GM18499 (cell line): Measurements from ENCODE around the gene SCN10A.

Experiments
- ATAC-seq: cut with Tn5 transposase; IDR thresholded peaks from one replicate; pipeline ENCODE4 v1.9.1; 2021; ENCODE audit warnings: moderate number of reproducible peaks; ENCODE audit not compliant: insufficient read depth, unreplicated experiment

The SCN10A gene

GRCh38 chr3:38792983-38793382 lies 23.0 kb downstream of the SCN10A start:
- no peak for ATAC-seq

GRCh38 chr3:38782148-38782547 lies 33.9 kb downstream of the SCN10A start:
- no peak for ATAC-seq

GRCh38 chr3:38773528-38773927 lies 42.5 kb downstream of the SCN10A start:
- ATAC-seq: no peak

GRCh38 chr3:38763569-38763968 lies 52.4 kb downstream of the SCN10A start:
- no peak for ATAC-seq

GRCh38 chr3:38758557-38758956 lies 57.5 kb downstream of the SCN10A start:
- no peak for ATAC-seq

- no peak for ATAC-seq
Measured at GRCh38 chr3:38757721-38758120, 58.3 kb downstream of the SCN10A start.

GRCh38 chr3:38756892-38757291 lies 59.1 kb downstream of the SCN10A start:
- ATAC-seq: no peak

GRCh38 chr3:38755130-38755529 lies 60.9 kb downstream of the SCN10A start:
- no peak for ATAC-seq

GRCh38 chr3:38746641-38747040 lies 69.4 kb downstream of the SCN10A start:
- ATAC-seq: no peak

GRCh38 chr3:38743043-38743442 lies 73.0 kb downstream of the SCN10A start:
- no peak for ATAC-seq

GRCh38 chr3:38742550-38742949 lies 73.5 kb downstream of the SCN10A start:
- ATAC-seq: no peak

GRCh38 chr3:38740537-38740936 lies 75.5 kb downstream of the SCN10A start:
- ATAC-seq: no peak

GRCh38 chr3:38739931-38740330 lies 76.1 kb downstream of the SCN10A start:
- no peak for ATAC-seq

- ATAC-seq: no peak
Measured at GRCh38 chr3:38739396-38739689, 76.7 kb downstream of the SCN10A start.

GRCh38 chr3:38738630-38739395 lies 77.2 kb downstream of the SCN10A start:
- no peak for ATAC-seq

- ATAC-seq: no peak
Measured at GRCh38 chr3:38731522-38731921, 84.5 kb downstream of the SCN10A start.

- ATAC-seq: no peak
Measured at GRCh38 chr3:38730281-38730680, 85.7 kb downstream of the SCN10A start.

- ATAC-seq: no peak
Measured at GRCh38 chr3:38728008-38728407, 88.0 kb downstream of the SCN10A start.

GRCh38 chr3:38726751-38727150 lies 89.3 kb downstream of the SCN10A start:
- no peak for ATAC-seq

- no peak for ATAC-seq
Measured at GRCh38 chr3:38725726-38726419, 90.1 kb downstream of the SCN10A start.

- no peak for ATAC-seq
Measured at GRCh38 chr3:38724392-38724736, 91.7 kb downstream of the SCN10A start.
